GM18909 (cell line): Measurements from ENCODE around the gene TBC1D26.
"Not testable (repeated sequence)": the region's sequence is repeated elsewhere in the genome, so short reads cannot be mapped to it uniquely, and the experiment has no call there.

Experiments used
- ATAC-seq: cut with Tn5 transposase; IDR thresholded peaks from one replicate; pipeline ENCODE4 v1.9.1; 2021; ENCODE audit warnings: mild to moderate bottlenecking; ENCODE audit not compliant: unreplicated experiment, poor library complexity

Gene TBC1D26

DNA sequence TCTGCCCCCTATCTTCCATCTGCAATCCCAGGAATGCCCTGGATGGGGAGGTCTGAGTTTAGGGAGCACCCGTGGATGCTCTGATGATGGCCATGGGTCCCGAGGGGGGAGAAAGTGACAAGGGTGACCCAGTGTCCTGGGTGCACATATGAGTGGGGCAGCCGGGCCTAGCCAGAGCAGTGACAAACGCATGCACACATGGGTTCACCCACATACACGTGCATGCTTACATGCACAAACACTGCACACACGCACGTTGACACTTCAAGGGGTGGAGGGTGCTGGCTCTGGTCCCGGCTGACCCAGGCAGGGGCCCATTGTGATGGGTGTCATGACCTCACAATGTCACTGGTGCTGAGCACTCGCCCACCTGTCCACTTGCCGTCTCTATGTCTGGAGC lies at the start of gene TBC1D26:
TBC1D26 (plus strand) TSS at position 384 of the 400 bp plus-strand sequence. CDS start 3,066 bp downstream, outside the sequence.
- ATAC-seq = not testable (repeated sequence)

DNA sequence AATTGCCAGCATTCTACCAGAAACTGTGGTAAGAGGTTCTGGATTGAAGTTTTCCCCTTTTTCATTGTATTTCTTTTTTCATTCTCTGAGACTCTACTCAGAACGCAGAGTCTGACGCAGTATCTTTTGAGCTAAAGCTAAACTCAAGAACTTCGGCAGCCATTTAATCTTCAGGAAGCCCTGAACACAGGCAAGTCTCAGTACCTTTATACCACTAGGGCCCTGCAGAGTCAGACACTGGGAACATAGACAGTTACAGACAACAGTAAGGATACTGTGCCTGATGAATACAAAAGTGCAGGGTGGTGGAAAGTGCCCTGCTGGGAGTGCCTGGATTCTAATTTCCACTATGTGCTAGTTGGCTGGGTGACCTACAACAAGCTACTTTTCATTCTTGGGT lies 48.9 kb upstream of the TBC1D26 start:
- ATAC-seq = not testable (repeated sequence)

DNA sequence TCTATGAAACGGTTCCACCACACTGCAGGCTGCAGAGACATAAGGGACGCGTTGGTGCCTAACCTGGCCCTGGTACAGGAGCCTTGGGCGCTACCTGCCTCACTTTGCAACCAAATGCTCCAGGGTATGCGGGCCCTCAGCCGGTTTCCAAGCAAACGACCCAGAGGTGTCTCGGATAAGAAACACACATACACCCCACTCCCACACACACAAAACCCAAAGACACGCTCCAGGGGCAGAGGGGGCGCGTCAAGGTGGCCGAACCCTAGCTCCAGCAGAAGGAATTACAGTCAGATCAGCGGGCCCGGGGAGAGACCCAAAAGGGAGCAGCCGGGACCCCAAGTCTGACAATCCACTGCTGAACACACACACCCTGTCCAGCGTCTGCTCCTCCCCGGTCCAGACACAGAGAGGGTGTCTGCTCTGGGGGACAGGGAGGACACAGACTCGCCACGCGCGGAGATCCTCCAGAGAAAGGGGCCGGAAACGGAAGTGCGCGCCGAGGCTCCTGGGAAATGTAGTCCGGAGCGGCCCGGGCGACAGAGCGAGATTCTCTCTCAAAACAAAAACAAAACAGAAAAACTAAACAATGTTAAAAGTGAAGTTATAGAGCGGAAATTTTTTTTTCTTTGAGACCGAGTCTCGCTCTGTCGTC lies 48.1 kb upstream of the TBC1D26 start, which contains the start of gene TRIM16:
TRIM16 (minus strand) TSS at position 488 of the 655 bp plus-strand sequence. CDS start 32,702 bp downstream, outside the sequence.
- peak; percentile 88 for ATAC-seq

DNA sequence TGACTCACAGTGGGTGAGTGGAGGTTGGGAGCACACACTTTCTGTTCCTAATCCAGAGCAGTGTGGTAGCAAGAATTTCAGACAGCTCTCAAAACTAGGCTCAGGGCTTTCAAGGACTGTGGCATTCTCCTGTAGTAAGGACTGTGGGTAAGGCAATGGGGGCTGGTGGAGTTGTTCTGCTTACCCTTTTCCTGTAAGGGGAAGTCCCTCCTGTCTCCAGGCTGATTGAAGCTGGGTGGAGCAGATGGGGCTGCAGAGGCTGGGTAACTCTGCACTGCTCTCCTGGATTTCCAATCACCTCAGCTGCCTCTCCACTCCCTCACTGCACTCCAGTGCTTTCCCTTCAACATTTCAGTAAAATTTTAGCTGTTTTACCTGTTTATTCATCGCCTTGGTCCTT lies 44.6 kb upstream of the TBC1D26 start:
- ATAC-seq = not testable (repeated sequence)

DNA sequence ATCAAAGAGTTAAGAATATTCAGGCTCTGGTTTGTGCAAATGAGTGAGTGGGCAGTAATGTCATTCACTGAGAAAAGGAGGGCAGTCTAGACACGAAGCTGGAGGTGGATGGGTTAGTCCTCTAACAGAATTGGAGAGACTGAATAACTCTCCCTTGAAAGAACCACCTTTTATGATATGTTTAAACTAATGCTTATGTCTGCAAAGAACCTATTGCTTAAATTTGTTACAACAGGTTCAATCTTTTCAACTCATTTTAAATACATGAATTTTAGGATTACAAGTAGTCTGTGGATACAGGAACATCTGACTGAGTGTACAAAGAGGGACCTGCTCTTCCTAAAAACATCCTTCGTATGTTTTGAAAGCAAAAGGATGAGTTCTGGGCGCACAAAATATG lies 33.1 kb upstream of the TBC1D26 start:
- ATAC-seq = not testable (repeated sequence)

DNA sequence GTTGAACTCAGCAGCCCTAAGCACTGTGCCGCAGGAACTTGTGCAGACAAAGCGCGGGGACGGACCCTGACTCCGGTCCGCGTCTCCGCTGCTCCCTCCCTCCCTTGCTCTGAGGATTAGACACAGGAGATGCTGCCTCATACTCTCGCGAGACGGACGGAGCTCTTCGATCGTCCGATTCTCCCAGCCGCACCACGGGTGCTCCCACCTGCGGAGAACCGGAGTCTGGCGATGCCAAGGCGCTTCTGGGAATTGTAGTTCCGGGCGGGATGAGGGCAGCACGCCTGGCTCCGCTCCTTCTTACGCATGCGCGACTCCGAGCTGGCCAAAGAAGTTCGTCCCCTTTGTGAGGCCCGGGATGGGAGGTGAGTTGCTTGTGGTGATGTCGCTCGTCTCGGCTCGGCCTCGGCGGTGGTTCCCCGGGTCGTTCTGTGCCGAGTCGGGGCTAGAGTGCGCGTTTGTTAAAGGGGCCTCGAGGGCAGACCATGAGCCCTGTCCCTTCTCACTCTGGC lies 32.6 kb upstream of the TBC1D26 start, which contains the start of gene ZNF286A:
ZNF286A (plus strand) TSS at position 340 of the 512 bp plus-strand sequence. CDS start 578 bp downstream, outside the sequence.
- peak; percentile 98 for ATAC-seq

DNA sequence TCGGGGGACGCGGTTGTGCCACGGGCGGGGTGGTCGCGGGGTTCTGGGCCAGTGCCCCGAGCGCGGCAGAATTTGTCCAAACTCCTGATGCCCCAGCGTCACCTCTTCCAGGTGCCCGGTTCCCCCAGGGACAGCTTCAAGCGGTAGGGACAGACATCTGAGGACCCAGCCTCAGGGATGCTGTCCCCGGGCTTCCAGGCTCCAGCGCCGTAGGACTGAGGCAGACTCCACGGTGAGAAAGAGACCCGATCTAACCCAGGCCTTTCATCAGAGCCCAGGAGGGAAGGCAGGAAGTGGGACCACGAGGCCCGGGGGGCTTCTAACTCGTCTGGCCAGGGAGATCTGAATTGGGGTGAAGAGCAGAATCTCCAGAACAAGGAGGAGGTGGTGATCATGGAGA lies 32.1 kb upstream of the TBC1D26 start:
- ATAC-seq = peak; percentile 16

DNA sequence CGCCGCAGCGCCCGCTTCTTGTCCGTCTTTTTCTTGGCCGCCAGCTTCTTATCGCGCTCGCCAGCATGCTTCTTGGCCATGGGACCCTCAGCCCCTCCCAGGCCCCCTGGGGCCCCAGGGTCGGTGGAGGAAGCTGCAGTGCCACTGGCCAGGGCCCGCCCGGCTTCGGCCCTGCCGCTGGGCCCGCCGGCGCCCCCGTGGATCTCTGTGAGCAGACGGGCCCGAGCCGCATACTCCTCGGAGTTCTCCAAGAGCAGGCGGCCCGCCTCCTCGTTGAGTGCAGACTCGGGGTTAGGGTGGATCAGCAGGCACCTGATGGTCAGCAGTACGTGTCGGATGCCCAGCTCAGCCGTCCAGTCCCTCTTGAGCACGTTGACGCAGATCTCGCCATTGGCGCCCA lies 27.8 kb upstream of the TBC1D26 start:
- not testable (repeated sequence) for ATAC-seq

DNA sequence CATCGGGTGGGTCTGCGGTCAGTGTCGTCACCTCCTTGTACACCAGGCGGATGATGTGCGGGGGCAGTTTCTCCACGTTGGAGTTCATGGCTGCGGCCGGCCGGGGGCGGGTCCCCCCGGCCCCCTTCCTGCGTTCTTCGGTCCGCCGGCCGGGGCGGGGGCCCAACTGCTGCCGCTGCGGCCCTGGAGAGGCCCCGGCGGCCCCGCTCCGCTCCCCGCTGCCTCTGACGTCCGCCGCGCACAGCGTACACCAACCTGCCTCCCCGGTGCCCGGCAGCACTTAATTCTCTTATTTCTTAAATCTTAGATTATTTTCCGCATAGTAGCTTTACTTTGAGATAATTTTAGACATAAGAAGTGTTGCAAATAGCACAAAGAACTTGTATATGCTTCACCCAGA lies 27.3 kb upstream of the TBC1D26 start:
- ATAC-seq = not testable (repeated sequence)

DNA sequence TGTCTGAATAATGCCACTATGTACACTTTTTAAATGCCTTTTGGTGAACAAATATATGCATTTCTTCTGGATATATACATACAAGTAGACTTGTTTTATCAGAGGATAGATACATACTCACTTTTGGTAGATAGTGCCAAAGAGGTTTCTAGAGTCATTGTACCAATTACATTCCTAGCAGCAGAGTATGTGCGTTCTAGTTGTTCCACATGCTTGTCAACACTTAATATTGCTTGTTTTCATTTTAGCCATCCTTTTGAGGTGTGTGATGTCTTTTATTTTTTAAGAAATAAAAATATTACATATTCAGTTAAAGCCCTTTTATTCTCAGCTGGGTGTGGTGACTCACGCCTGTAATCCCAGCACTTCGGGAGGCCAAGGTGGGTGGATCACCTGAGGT lies 23.2 kb upstream of the TBC1D26 start:
- ATAC-seq = not testable (repeated sequence)

DNA sequence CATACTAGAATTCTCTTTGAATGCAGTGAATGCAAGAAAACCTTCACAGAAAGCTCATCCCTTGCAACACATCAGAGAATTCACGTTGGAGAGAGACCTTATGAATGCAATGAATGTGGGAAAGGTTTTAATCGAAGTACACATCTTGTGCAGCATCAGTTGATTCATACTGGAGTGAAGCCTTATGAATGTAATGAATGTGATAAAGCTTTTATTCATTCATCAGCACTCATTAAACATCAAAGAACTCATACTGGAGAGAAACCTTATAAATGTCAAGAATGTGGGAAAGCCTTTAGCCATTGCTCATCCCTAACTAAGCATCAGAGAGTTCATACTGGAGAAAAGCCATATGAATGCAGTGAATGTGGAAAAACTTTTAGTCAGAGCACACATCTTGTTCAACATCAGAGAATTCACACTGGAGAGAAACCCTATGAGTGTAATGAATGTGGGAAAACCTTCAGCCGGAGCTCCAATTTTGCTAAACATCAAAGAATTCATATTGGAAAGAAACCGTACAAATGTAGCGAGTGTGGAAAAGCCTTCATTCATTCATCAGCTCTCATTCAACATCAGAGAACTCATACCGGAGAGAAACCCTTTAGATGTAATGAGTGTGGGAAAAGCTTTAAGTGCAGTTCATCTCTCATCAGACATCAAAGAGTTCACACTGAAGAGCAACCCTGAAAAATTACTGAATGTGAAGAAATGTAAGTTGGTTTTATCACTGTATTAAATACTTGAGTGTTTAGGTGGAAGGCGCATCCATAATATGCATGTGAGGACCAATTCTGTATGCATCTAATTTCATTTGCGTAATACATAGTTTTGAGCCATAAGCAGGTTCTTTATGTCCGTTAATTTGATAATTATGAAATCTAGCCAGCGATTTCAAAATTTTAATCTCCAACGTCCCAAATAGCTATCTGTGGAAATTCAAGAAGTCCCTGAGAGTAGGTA lies 15.2 kb upstream of the TBC1D26 start:
- not testable (repeated sequence) for ATAC-seq

DNA sequence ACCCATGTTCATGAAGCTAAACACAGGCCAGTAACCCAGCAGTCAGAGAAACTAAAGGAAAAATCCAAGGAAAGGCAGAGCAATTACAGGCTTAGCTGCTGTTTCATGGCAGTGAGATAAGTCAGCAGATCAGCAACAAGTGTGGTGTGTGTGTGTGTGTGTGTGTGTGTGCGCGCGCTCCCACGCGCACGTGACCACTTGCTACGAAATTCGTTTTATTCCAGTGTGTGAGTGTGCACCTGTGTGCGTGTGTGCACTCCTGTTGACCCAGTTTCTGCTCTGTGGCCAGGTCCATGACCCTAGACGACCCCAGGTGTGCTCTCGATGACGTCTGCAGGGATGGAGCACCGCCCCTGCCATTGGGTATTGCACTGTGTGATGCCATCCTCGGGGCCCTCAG lies 1.5 kb upstream of the TBC1D26 start:
- not testable (repeated sequence) for ATAC-seq

DNA sequence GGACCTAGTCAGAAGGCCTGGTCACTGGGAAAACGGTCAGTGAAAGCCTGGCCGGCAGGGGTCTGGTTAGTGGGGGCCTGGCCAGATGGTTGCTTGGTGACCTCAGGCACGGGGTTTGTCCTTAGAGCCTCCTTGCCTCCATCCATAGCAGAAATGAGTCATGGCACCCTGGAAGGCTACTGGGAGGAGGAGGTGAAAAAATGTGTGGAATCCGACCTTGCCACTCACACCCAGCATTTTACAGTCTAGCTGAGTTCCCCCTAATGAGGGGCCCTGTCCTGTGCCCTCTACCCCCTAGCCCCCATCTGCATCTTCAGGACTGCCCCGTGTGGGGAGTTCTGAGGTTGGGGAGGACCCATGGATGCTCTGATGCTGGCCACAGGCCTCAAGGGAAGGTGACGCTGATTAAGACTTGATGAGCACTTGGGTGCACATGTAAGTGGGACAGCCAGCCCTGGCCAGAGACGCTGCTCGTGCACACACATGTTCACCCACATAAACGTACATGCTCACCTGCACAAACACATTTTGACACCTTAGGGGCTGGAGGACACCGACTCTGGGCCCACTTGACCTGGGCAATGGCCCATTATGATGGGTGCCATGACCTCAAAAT lies 1.2 kb downstream of the TBC1D26 start:
- ATAC-seq = not testable (repeated sequence)

DNA sequence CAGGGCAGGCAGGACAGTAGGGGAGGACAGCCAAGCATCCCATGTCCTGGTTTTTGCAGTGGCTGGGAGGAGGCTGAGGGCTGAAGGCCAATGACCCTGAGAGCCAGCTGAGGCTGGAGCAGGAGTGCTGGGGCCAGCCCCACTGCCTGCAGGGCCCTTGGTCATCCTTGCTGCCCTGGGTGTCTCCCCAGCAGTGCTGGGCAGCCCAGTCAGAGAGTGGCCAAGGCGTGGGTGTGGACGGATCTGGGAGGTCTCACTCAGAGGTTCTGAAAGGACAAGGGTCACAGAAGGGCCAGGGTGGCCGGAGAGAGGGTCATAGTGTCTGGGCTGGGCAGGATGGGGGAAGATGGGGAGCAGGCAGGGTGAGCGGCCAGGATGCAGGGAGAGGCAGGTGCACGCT lies 4.5 kb downstream of the TBC1D26 start:
- not testable (repeated sequence) for ATAC-seq

DNA sequence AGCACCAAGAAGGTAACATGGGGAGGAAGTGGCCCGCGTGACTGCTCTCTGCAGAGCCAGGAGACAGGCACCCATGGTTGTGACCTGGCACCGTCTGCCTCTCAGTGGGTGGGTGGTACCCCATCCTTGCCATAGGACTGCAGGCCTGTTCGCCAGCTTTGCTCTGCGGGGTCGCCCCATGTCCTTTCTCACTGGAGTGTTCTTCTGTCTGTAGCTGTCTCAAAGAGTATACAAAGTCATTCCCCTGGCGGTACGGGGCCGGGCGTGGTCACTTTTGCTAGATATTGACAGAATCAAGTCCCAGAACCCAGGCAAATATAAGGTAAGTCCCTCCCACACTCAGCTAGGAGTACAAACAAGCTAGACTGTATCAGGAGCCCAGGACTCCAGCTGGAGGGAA lies 6.0 kb downstream of the TBC1D26 start:
- no peak for ATAC-seq

DNA sequence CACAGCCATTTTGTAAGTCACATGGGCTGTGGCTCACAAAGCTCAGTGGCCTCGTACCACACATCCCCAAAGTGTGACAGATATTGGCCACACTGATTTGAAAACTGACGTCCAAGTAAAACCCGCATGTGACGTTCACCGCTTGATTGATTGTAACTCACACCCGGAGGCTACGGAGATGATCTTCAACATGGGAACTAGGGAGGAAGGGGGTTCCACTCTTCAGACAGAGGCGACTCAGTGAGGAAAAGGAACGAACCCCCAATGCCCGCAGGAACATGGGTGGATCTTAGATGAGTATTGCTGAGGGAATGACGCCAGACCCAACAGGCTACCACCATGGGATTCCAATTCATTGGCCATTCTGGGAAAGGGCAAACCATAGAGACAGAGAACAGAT lies 7.2 kb downstream of the TBC1D26 start:
- ATAC-seq = not testable (repeated sequence)

DNA sequence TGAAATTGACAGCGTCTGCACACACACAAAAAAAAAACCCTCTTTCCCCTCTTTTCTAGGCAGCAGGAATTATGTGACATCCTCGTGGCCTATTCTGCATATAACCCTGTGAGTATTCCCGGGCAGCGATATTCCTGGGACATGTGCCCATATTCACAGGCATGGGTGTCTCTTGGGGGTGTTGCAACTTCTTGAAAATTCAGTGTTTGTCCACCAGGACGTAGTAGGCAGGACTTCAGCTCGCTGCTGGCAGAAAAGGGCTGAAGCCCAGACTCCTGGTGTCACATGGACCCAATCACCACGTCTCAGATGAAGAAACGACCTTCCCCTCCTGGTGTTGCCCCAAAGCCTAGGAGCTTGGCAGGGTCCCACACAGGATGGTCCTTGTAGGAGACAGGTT lies 8.0 kb downstream of the TBC1D26 start:
- not testable (repeated sequence) for ATAC-seq

DNA sequence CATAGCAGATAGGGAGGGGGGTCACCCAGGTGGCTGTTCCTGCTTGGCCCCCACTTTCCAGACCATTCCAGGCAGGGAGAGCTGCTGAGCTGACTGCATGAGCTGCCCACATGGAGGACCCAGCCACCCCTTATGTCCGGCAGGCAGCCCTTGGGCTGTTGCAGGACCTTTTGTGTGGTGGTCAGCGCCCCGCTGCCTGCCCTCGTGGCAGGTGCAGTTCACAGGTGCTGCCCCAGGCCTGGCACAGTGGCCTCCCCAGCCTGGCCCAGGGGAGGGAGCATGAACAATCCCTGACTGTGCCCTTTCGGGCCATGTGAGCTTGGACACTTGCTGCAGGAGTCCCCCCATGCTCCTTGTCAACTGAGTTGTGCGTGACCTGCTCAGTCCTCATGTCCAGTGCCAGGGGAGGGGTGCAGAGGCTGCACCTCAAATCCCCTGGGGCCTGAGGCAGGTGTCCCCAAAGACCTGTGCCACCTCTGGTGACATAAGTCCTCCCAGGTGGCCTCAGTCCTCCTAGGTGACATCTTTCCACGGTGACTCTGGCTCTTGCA lies 8.6 kb downstream of the TBC1D26 start:
- no peak for ATAC-seq

DNA sequence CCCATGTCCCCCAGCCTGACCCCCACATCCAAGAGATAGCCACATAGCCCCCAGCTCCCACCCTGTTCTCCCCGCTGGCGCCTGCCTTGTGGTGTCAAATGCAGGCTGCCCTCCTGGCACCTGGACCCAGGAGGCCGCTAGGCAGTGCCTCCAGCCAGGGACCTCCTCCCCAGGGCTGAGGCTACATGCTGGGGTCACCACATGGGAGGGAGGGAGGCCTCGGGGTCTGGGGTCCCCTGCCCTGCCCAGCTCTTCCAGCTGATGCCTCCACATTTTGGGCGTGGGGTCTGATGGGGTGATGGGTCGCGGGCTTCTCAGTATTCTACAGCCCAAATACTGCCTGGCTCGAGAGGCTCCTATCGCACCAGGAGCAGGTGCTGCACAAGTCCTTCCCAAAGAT lies 9.5 kb downstream of the TBC1D26 start:
- ATAC-seq = no peak
